Neural crest cell (in vitro differentiated cells): Measurements from ENCODE around the gene IMPDH2. TPM values are rescaled to one million over a fixed set of nuclear protein-coding genes. Genes with fewer than 3 reads are reported as not detected.
"Not testable (repeated sequence)": the region's sequence is repeated elsewhere in the genome, so short reads cannot be mapped to it uniquely, and the experiment has no call there.

Experiments
- DNase-seq: peaks from one replicate; pipeline ENCODE4 v3.0.0; 2021; ENCODE audit warnings: low read depth, mixed read lengths, low spot score
- H3K27ac Mint-ChIP-seq: one replicate; pipeline ENCODE4 v1.8.0; 2021; ENCODE audit warnings: mild to moderate bottlenecking, mixed read lengths; ENCODE audit not compliant: unreplicated experiment
- H3K27me3 Mint-ChIP-seq: 2 replicates; pipeline ENCODE4 v1.8.0; 2021; ENCODE audit warnings: low read depth, mild to moderate bottlenecking, mixed read lengths
- H3K36me3 Mint-ChIP-seq: 2 replicates; pipeline ENCODE4 v1.8.0; 2021; ENCODE audit warnings: low read depth, mild to moderate bottlenecking, mixed read lengths
- H3K4me1 Mint-ChIP-seq: 2 replicates; pipeline ENCODE4 v1.8.0; 2021; ENCODE audit warnings: mixed read lengths
- H3K4me3 Mint-ChIP-seq: one replicate; pipeline ENCODE4 v1.8.0; 2021; ENCODE audit warnings: mild to moderate bottlenecking, mixed read lengths
- H3K9me3 Mint-ChIP-seq: 2 replicates; pipeline ENCODE4 v1.8.0; 2021; ENCODE audit warnings: mixed read lengths
- CTCF ChIP-seq: fragments of 200-600 bp; sonication (generic); conservative IDR thresholded peaks from 2 replicates; pipeline ENCODE4 v1.5.0; 2021; ENCODE audit warnings: antibody characterized with exemption, mild to moderate bottlenecking
- total RNA-seq: library from RNA; stranded (reverse); gene quantifications from 2 replicates; pipeline ENCODE4 v1.2.1, GENCODE V29; 2021

The IMPDH2 gene
- total RNA-seq, 1 donor from 2014 or later = 259 TPM

GRCh38 chr3:49013738-49014660 is 15.2 kb downstream of the IMPDH2 start:
- peak; percentile 65 for TF ChIP-seq CTCF
- peak overlapping the region; percentile 74 for H3K4me3 Mint-ChIP-seq
- H3K4me1 Mint-ChIP-seq = peaks cover 17% of the 10 kb centered on the region
- no peaks in the 10 kb centered on the region for H3K9me3 Mint-ChIP-seq
- H3K27me3 Mint-ChIP-seq = peaks cover 3% of the 10 kb centered on the region
- no peak overlapping the region for H3K27ac Mint-ChIP-seq
- DNase-seq = peak; percentile 52
- H3K36me3 Mint-ChIP-seq = peaks cover 8% of the 10 kb centered on the region

GRCh38 chr3:49013113-49013737 is 16.0 kb downstream of the IMPDH2 start:
- no peak for TF ChIP-seq CTCF
- H3K4me1 Mint-ChIP-seq = peaks cover 17% of the 10 kb centered on the region
- peaks cover 9% of the 10 kb centered on the region for H3K36me3 Mint-ChIP-seq
- H3K27ac Mint-ChIP-seq = no peak overlapping the region
- no peaks in the 10 kb centered on the region for H3K9me3 Mint-ChIP-seq
- peak overlapping the region; percentile 74 for H3K4me3 Mint-ChIP-seq
- no peak for DNase-seq
- H3K27me3 Mint-ChIP-seq = no peaks in the 10 kb centered on the region

GRCh38 chr3:49012441-49013017 is 16.7 kb downstream of the IMPDH2 start:
- H3K9me3 Mint-ChIP-seq = no peaks in the 10 kb centered on the region
- no peak for TF ChIP-seq CTCF
- H3K36me3 Mint-ChIP-seq = peaks cover 13% of the 10 kb centered on the region
- no peak for DNase-seq
- peaks cover 20% of the 10 kb centered on the region for H3K4me1 Mint-ChIP-seq
- H3K4me3 Mint-ChIP-seq = peak overlapping the region; percentile 64
- no peaks in the 10 kb centered on the region for H3K27me3 Mint-ChIP-seq
- no peak overlapping the region for H3K27ac Mint-ChIP-seq

- DNase-seq = no peak
- Mint-ChIP-seq H3K36me3 (peaks cover 10% of the 10 kb centered on the region), H3K27me3 (peaks cover 3% of the 10 kb centered on the region), H3K4me3 (peak overlapping the region; percentile 100), H3K9me3 (no peaks in the 10 kb centered on the region), H3K27ac (no peak overlapping the region), H3K4me1 (peaks cover 26% of the 10 kb centered on the region)
- TF ChIP-seq CTCF = no peak
Observed at GRCh38 chr3:49009396-49009795, 19.8 kb downstream of the IMPDH2 start.

GRCh38 chr3:49008627-49009026 is 20.6 kb downstream of the IMPDH2 start:
- not testable (repeated sequence) for DNase-seq, H3K27me3 Mint-ChIP-seq, H3K36me3 Mint-ChIP-seq, H3K9me3 Mint-ChIP-seq
- peak overlapping the region; percentile 100 for H3K4me3 Mint-ChIP-seq
- peak overlapping the region; percentile 86 for H3K27ac Mint-ChIP-seq
- H3K4me1 Mint-ChIP-seq = peaks cover 26% of the 10 kb centered on the region
